Effector CD8-positive, alpha-beta T cell (primary cell): ENCODE measurements around the gene NMRK1.

Experiments
- DNase-seq: peaks from one replicate; lab custom pipeline; 2025; lab: John Stamatoyannopoulos, UW

Gene NMRK1

GRCh38 chr9:75102177-75102790, 14.3 kb upstream of the NMRK1 start:
- DNase-seq = no peak

- DNase-seq = no peak
Measured at GRCh38 chr9:75101004-75101588, 13.1 kb upstream of the NMRK1 start.

GRCh38 chr9:75096796-75097195, 8.8 kb upstream of the NMRK1 start:
- no peak for DNase-seq

- DNase-seq = no peak
Measured at GRCh38 chr9:75092766-75093165, 4.8 kb upstream of the NMRK1 start.

- no peak for DNase-seq
Measured at GRCh38 chr9:75090579-75090978, 2.6 kb upstream of the NMRK1 start.

GRCh38 chr9:75089373-75089766, 1.4 kb upstream of the NMRK1 start:
- DNase-seq = no peak

GRCh38 chr9:75088646-75089372, 854 bp upstream of the NMRK1 start:
- DNase-seq = peak; percentile 49

- peak; percentile 23 for DNase-seq
Measured at GRCh38 chr9:75087289-75087823, 599 bp downstream of the NMRK1 start.

- DNase-seq = no peak
Measured at GRCh38 chr9:75086541-75087288, 1.2 kb downstream of the NMRK1 start.

GRCh38 chr9:75085640-75086039, 2.3 kb downstream of the NMRK1 start:
- DNase-seq = no peak

GRCh38 chr9:75084081-75084672, 3.8 kb downstream of the NMRK1 start:
- DNase-seq = no peak

- no peak for DNase-seq
Measured at GRCh38 chr9:75083188-75083970, 4.6 kb downstream of the NMRK1 start.

- no peak for DNase-seq
Measured at GRCh38 chr9:75081632-75082031, 6.3 kb downstream of the NMRK1 start.

GRCh38 chr9:75072895-75073294, 15.1 kb downstream of the NMRK1 start:
- DNase-seq = no peak

- no peak for DNase-seq
Measured at GRCh38 chr9:75071530-75072122, 16.3 kb downstream of the NMRK1 start.

- no peak for DNase-seq
Measured at GRCh38 chr9:75069171-75069570, 18.8 kb downstream of the NMRK1 start.

GRCh38 chr9:75067894-75068293, 20.1 kb downstream of the NMRK1 start:
- no peak for DNase-seq

- no peak for DNase-seq
Measured at GRCh38 chr9:75065510-75065909, 22.4 kb downstream of the NMRK1 start.

GRCh38 chr9:75064307-75065025, 23.5 kb downstream of the NMRK1 start:
- DNase-seq = no peak
